PC-9 (cell line): Measurements from ENCODE around the gene IL1RL2.

Experiments used
- CTCF ChIP-seq: fragments of 200-600 bp; sonication (generic); conservative IDR thresholded peaks from 2 replicates; pipeline ENCODE4 v1.6.1; 2017; ENCODE audit warnings: mixed run types, antibody characterized with exemption, mild to moderate bottlenecking, moderate library complexity
- EZH2 ChIP-seq: fragments of 200-600 bp; sonication (generic); IDR thresholded peaks from 2 replicates; pipeline ENCODE4 v1.8.0; 2017; ENCODE audit warnings: antibody characterized with exemption, low read depth

DNA sequence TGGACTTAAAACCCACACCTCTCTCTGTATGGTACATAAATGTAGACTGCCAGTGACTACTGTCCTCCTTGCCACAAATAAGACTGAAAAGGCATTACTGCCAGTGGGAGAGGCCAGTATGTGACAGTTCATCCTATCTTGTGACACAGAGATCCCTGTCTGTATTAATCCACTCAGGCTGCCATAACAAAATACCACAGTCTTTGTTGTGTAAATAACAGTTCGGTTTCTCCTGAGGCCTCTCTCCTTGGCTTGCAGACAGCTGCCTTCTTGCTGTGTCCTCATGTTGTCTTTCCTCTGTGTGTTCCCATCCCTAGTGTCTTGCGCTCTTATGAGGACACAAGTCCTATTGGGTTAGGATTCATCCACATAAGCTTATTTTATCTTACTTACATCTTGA, 78.1 kb downstream of the IL1RL2 start:
- TF ChIP-seq CTCF (no peak), EZH2 (no peak)
